Pancreas (tissue), 10 donors: ENCODE results near the gene CBLN1. TPM values are rescaled to one million over a fixed set of nuclear protein-coding genes. Genes with fewer than 3 reads are reported as not detected.

ENCODE experiments used
- ATAC-seq, 4 donors: fragments of 200-7000 bp; cut with Tn5 transposase; one replicate each; pipeline versions ENCODE4 v1.8.0 to v1.9.1; 2020; ENCODE audit warnings: mild to moderate bottlenecking in 4 of 4, moderate library complexity in 4 of 4
- DNase-seq, 6 donors: peaks; one replicate each; pipeline ENCODE4 v3.0.0-alpha.2; 2020
- FAIRE-seq: peaks from 2 replicates; lab custom pipeline; 2012; peaks lifted over from hg19 to GRCh38; lab: Jason Lieb, UNC
- H3K27ac ChIP-seq, 4 donors: fragments of 200-600 bp; sonication (generic); 1 replicate in 3 of 4; 2 replicates in 1 of 4; pipeline versions ENCODE4 v1.5.0 to v1.8.0; 2020
- H3K27me3 ChIP-seq, 4 donors: fragments of 200-600 bp; one replicate each; pipeline ENCODE4 v1.8.0; 2021
- H3K36me3 ChIP-seq, 3 donors: fragments of 200-600 bp; sonication (generic) in 1 of 3; one replicate each; pipeline versions ENCODE4 v1.5.0 to v1.8.0; 2020 to 2021
- H3K4me1 ChIP-seq, 3 donors: fragments of 200-600 bp; one replicate each; pipeline ENCODE4 v1.8.0; 2021
- H3K4me3 ChIP-seq, 4 donors: fragments of 200-600 bp; sonication (generic) in 2 of 4; one replicate each; pipeline versions ENCODE4 v1.5.0 to v1.8.0; 2020 to 2021
- H3K9me3 ChIP-seq, 4 donors: fragments of 200-600 bp; one replicate each; pipeline ENCODE4 v1.8.0; 2021
- WGBS, 2 donors: extraction: QIAGEN DNeasy Blood & Tissue Kit; methylation state at CpG; one replicate each; pipeline ENCODE4 v1.1.7; 2013; 5-methylcytosine and 5-hydroxymethylcytosine counted together
- intact Hi-C, 3 donors: fragments of 100-400 bp; cut with DNase I; formaldehyde crosslinking; loops; one replicate each; pipeline versions ENCODE4 v1.11.1 to v1.14.2; 2022
- polyA plus RNA-seq, 2 donors: library from polyadenylated mRNA; stranded (reverse); fragments of 200-250 nt; gene quantifications; one replicate each; pipeline ENCODE4 v1.2.3, GENCODE V29; 2013
- total RNA-seq, 6 donors: library from RNA; stranded (reverse); fragmentation: NEBNext Ultra II Directional in 4 of 6; extraction: Animal tissue kit (Norgen Biotek cat#: 25700) in 4 of 6; gene quantifications; one replicate each; pipeline versions ENCODE4 v1.2.1 to v1.2.4, GENCODE V29; 2021 to 2023
- TF ChIP-seq, protein P1 (sequence below), 4 donors: fragments of 200-600 bp; sonication (generic) in 3 of 4; IDR thresholded peaks; one replicate each; pipeline versions ENCODE4 v1.5.0 to v1.8.0; 2021; ENCODE audit warnings: antibody characterized with exemption in 4 of 4
- donor health status: healthy with polysubstance abuse.
- donor health status: DM: no; HTN: no; CAD: no; lungs with moderate emphysema.
- donor health status: DM: no; HTN: no; CAD: no.
- donor health status: control.
- donor health status: control.
- donor health status: Bipolar disorder and iron deficiency.
- donor health status: DM: yes; HTN: yes; CAD: no.
- donor health status: DM: no; HTN: no; CAD: no.
- donor health status: DM: no; HTN: no; CAD: no.
- donor health status: DM: yes; HTN: yes; CAD: no.

Gene CBLN1
- total and polyA plus RNA-seq, 8 donors: 0.28 to 2.1 (median 0.60) TPM

DNA sequence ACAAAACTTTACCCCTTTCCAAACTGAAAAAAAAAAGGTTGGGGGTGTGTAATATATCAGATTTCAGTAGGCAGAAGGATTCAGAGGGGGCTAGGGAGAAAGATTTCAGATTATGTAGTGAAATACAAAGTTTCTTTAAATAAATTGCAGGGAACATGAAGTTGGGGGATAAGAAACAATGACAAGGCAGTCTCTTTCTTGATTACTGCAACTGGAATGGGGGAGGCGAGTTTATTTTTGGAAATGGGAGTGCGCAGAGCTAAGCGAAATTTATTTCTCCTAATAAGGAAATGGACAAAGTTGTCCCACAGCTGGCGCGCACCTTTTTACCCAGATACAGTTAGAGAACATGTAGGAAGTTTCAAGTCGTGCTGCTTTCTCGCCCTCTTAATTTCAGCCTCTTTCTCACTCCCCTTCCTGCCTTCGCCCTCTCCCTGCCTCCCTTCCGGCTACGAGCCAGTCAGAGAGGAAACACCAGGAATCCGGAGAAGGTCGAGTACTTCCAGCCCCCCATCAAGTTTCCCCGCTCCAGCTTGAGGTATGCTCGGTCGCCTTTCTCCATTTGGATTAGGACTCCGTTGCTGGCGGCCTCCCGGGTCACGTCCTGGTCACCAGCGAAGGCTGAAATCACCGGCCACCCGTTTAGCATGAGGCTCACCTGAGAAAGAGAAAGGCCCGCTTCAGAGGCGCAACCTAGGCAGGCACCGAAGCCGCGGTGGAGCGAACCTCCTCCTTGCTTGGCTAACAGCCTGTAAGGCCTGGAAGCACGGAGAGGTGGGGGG lies 2.5 kb downstream of the CBLN1 start:
- no peak overlapping the region for H3K27ac ChIP-seq
- ATAC-seq (no peak), FAIRE-seq (no peak), DNase-seq (peak in 1 of 6 donors; percentile 58)
- no peaks in the 10 kb centered on the region for H3K36me3 ChIP-seq
- 12% methylated on average over 28 to 29 of the region's 29 CpGs for WGBS, 2 donors
- TF ChIP-seq, protein P1, sequence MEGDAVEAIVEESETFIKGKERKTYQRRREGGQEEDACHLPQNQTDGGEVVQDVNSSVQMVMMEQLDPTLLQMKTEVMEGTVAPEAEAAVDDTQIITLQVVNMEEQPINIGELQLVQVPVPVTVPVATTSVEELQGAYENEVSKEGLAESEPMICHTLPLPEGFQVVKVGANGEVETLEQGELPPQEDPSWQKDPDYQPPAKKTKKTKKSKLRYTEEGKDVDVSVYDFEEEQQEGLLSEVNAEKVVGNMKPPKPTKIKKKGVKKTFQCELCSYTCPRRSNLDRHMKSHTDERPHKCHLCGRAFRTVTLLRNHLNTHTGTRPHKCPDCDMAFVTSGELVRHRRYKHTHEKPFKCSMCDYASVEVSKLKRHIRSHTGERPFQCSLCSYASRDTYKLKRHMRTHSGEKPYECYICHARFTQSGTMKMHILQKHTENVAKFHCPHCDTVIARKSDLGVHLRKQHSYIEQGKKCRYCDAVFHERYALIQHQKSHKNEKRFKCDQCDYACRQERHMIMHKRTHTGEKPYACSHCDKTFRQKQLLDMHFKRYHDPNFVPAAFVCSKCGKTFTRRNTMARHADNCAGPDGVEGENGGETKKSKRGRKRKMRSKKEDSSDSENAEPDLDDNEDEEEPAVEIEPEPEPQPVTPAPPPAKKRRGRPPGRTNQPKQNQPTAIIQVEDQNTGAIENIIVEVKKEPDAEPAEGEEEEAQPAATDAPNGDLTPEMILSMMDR (IDR thresholded peaks at IDR 0.05): no peak
- no peaks in the 10 kb centered on the region for H3K9me3 ChIP-seq
- intact Hi-C loops: no loop called here
- H3K4me1 ChIP-seq: peaks cover 0 to 12% (median 4%) of the 10 kb centered on the region in 3 donors
- no peak overlapping the region for H3K4me3 ChIP-seq
- peaks cover 6 to 43% (median 12%) of the 10 kb centered on the region in 4 donors for H3K27me3 ChIP-seq

DNA sequence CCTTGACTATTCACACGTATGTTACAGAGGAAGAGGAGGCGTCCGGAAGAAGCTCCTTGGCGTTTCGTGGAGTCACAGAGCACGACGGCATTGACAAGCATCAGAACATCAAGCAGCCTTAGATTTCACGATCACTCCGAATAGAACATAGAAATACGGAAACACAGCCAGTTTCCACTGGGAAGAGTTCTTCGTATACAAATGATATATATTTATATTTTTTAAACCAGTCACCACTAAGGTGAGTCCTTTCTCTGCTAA lies 3.1 kb downstream of the CBLN1 start:
- peaks cover 0 to 10% (median 3%) of the 10 kb centered on the region in 3 donors for H3K4me1 ChIP-seq
- no peaks in the 10 kb centered on the region for H3K9me3 ChIP-seq
- 22 to 28% methylated on average over 11 of the region's 11 CpGs for WGBS, 2 donors
- intact Hi-C loops: no loop called here
- H3K27me3 ChIP-seq: peaks cover 6 to 43% (median 12%) of the 10 kb centered on the region in 4 donors
- H3K36me3 ChIP-seq: no peaks in the 10 kb centered on the region
- ATAC-seq (no peak), FAIRE-seq (no peak), DNase-seq (no peak)
- H3K27ac ChIP-seq: no peak overlapping the region
- TF ChIP-seq, protein P1 (IDR thresholded peaks at IDR 0.05): no peak
- no peak overlapping the region for H3K4me3 ChIP-seq

DNA sequence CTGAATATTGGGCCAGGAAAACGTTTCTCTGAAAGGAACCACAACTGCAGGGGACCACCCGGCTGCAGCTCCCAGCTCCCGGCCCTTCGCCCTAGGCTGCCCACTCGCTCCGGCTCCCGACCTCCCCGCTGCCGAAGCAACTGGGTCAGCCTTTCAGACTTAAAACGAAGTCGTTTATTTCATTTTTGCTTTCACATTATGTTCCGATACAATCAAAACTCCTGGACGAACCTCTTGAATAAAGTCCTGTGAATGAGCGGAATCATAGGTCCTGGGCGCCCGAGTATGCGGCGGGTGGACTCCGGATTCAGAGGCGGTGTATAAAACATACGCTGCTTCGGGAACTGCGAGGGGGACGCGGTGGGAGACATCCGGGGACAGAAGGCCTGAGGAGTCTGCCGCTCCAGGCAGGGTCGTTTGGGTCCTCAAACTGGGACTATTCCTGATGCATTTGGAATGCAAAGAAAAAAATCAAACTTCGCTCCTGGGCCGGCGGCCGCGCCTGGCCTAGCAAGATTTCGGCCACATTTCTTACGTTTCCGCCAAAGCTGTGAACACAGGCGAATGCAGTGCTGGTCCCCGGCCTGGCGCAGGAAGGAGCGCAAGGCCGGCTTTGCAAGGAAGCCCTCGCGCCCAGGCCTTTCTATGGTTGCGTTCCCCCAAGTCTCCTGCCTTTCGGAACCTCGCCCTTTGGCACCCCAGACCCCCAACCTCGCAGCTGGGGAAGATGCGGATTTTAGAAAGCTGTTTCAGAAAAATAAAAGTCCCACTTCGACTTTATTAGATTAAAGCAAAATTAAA lies 3.7 kb downstream of the CBLN1 start:
- peaks cover 0 to 6% (median 0%) of the 10 kb centered on the region in 3 donors for H3K4me1 ChIP-seq

DNA sequence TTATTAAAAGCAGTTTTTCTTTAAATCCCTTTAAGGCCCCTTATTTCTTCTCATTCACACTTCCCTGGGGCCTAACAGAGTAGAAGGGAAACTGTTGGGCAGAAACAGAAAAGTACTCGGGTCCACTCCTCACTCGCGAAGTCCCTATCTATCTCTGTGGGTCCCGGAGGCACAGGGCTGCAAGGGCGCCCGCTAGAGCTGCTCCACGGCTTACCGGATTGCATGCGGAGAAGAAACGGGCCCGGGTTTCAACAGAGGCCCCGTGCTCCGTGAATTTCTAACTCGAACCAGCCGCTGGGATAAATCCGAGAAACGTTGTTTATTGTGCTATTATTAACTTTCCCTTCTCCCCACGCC lies 4.3 kb downstream of the CBLN1 start:
- DNase-seq (no peak), FAIRE-seq (no peak), ATAC-seq (no peak)
- peaks cover 6 to 43% (median 12%) of the 10 kb centered on the region in 4 donors for H3K27me3 ChIP-seq
- H3K27ac ChIP-seq: no peak overlapping the region
- intact Hi-C loops: no loop called here
- peaks cover 0 to 6% (median 0%) of the 10 kb centered on the region in 3 donors for H3K4me1 ChIP-seq
- H3K4me3 ChIP-seq: no peak overlapping the region
- no peaks in the 10 kb centered on the region for H3K36me3 ChIP-seq
- WGBS, 2 donors: 8% methylated on average over 18 of the region's 18 CpGs
- TF ChIP-seq, protein P1 (IDR thresholded peaks at IDR 0.05): no peak
- H3K9me3 ChIP-seq: no peaks in the 10 kb centered on the region

More for the DNA sequence above, 3.7 kb downstream of the CBLN1 start:
- DNase-seq (no peak), FAIRE-seq (no peak), ATAC-seq (no peak)
- TF ChIP-seq, protein P1 (IDR thresholded peaks at IDR 0.05): no peak
- no peak overlapping the region for H3K4me3 ChIP-seq
- no peak overlapping the region for H3K27ac ChIP-seq
- WGBS, 2 donors: 11 to 15% methylated on average over 48 to 49 of the region's 49 CpGs
- intact Hi-C loops: no loop called here
- no peaks in the 10 kb centered on the region for H3K36me3 ChIP-seq
- H3K27me3 ChIP-seq: peaks cover 6 to 43% (median 12%) of the 10 kb centered on the region in 4 donors
- no peaks in the 10 kb centered on the region for H3K9me3 ChIP-seq
